Endodermal cell (in vitro differentiated cells): ENCODE measurements around the gene CXCL10. TPM values are rescaled to one million over a fixed set of nuclear protein-coding genes. Genes with fewer than 3 reads are reported as not detected.

Experiments
- DNase-seq: peaks from one replicate; pipeline ENCODE4 v3.0.0-alpha.2; 2017
- H3K27ac ChIP-seq: 2 replicates; pipeline ENCODE4 v1.5.1; 2013; ENCODE audit warnings: mild to moderate bottlenecking, low read depth, low read length, moderate library complexity
- H3K27me3 ChIP-seq: 2 replicates; pipeline ENCODE4 v1.6.1; 2013; ENCODE audit warnings: mild to moderate bottlenecking, low read length, moderate library complexity; ENCODE audit not compliant: insufficient read depth, control insufficient read depth, poor library complexity, severe bottlenecking
- H3K36me3 ChIP-seq: 2 replicates; pipeline ENCODE4 v1.7.0; 2013; ENCODE audit warnings: mild to moderate bottlenecking, low read length, moderate library complexity; ENCODE audit not compliant: control insufficient read depth, insufficient read depth
- H3K4me1 ChIP-seq: one replicate; pipeline ENCODE4 v1.7.0; 2013; ENCODE audit warnings: low read length; ENCODE audit not compliant: control insufficient read depth, insufficient read depth
- H3K4me3 ChIP-seq: 2 replicates; pipeline ENCODE4 v1.5.1; 2013; ENCODE audit warnings: mild to moderate bottlenecking, low read length, moderate library complexity
- H3K9ac ChIP-seq: 2 replicates; pipeline ENCODE4 v1.6.1; 2013; ENCODE audit warnings: mild to moderate bottlenecking, low read length, moderate library complexity; ENCODE audit not compliant: poor library complexity, severe bottlenecking; ENCODE audit errors: extremely low read depth
- H3K9me3 ChIP-seq: 2 replicates; pipeline ENCODE4 v1.6.1; 2013; ENCODE audit warnings: mild to moderate bottlenecking, low read length, moderate library complexity; ENCODE audit not compliant: control insufficient read depth
- H3K27ac Mint-ChIP-seq: 2 replicates; pipeline ENCODE4 v1.8.0; 2020; ENCODE audit warnings: mixed read lengths
- H3K27me3 Mint-ChIP-seq: 2 replicates; pipeline ENCODE4 v1.8.0; 2021; ENCODE audit warnings: mild to moderate bottlenecking, mixed read lengths; ENCODE audit not compliant: insufficient read depth
- H3K36me3 Mint-ChIP-seq: 2 replicates; pipeline ENCODE4 v1.8.0; 2020; ENCODE audit warnings: low read depth, mixed read lengths
- H3K4me1 Mint-ChIP-seq: 2 replicates; pipeline ENCODE4 v1.8.0; 2020; ENCODE audit warnings: mixed read lengths
- H3K4me3 Mint-ChIP-seq: 2 replicates; pipeline ENCODE4 v1.8.0; 2020; ENCODE audit warnings: mild to moderate bottlenecking, moderate library complexity, mixed read lengths
- H3K9me3 Mint-ChIP-seq: 2 replicates; pipeline ENCODE4 v1.8.0; 2020; ENCODE audit warnings: mild to moderate bottlenecking, mixed read lengths
- WGBS, 2 experiments: methylation state at CpG; one replicate each; pipeline versions ENCODE4 v1.1.5 to v1.1.7; 2013; ENCODE audit warnings: missing lambda C conversion rate in 2 of 2, mixed read lengths in 1 of 2; ENCODE audit not compliant: insufficient coverage in 1 of 2, insufficient read length in 1 of 2; 5-methylcytosine and 5-hydroxymethylcytosine counted together
- total RNA-seq, 2 donors: library from RNA; stranded (reverse); fragmentation: NEBNext Ultra II Directional in 1 of 2; extraction: Animal tissue kit (Norgen Biotek cat#: 25700) in 1 of 2; gene quantifications; 2 replicates in 1 of 2; 3 replicates in 1 of 2; pipeline ENCODE4 v1.2.1, GENCODE V29; 2021
- TF ChIP-seq, protein P1 (sequence below): fragments of 200-600 bp; sonication (generic); conservative IDR thresholded peaks from 2 replicates; pipeline ENCODE4 v1.5.0; 2021; ENCODE audit warnings: antibody characterized with exemption, mild to moderate bottlenecking

CXCL10 gene
- total RNA-seq, 2 donors from 2014 or later, result not detected

DNA sequence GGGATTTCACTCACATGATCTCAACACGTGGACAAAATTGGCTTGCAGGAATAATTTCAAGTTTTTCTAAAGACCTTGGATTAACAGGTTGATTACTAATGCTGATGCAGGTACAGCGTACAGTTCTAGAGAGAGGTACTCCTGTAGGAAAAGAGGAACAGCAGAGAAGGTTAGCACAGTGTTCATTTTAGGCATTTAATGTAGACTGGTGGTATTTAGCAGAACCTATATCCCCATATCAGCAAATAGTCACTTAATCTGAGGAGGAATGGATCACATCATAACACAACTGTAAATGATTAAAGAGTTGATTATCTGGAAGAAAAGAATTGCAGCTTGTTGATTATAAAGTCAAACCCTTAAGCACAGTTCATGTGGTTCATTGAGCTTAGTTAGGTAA lies 620 bp downstream of the CXCL10 start:
- H3K27me3 Mint-ChIP-seq, result no peaks in the 10 kb centered on the region
- Histone ChIP-seq H3K9ac (no peak overlapping the region), H3K27ac (no peak overlapping the region), H3K4me3 (no peak overlapping the region), H3K9me3 (no peaks in the 10 kb centered on the region), H3K36me3 (no peaks in the 10 kb centered on the region), H3K27me3 (no peaks in the 10 kb centered on the region), H3K4me1 (no peaks in the 10 kb centered on the region)
- no peaks in the 10 kb centered on the region for H3K9me3 Mint-ChIP-seq
- H3K27ac Mint-ChIP-seq, result no peak overlapping the region
- no peaks in the 10 kb centered on the region for H3K36me3 Mint-ChIP-seq
- 90 to 100% methylated on average over 2 of the region's 2 CpGs for WGBS, 2 experiments
- DNase-seq, result no peak
- TF ChIP-seq, protein P1, sequence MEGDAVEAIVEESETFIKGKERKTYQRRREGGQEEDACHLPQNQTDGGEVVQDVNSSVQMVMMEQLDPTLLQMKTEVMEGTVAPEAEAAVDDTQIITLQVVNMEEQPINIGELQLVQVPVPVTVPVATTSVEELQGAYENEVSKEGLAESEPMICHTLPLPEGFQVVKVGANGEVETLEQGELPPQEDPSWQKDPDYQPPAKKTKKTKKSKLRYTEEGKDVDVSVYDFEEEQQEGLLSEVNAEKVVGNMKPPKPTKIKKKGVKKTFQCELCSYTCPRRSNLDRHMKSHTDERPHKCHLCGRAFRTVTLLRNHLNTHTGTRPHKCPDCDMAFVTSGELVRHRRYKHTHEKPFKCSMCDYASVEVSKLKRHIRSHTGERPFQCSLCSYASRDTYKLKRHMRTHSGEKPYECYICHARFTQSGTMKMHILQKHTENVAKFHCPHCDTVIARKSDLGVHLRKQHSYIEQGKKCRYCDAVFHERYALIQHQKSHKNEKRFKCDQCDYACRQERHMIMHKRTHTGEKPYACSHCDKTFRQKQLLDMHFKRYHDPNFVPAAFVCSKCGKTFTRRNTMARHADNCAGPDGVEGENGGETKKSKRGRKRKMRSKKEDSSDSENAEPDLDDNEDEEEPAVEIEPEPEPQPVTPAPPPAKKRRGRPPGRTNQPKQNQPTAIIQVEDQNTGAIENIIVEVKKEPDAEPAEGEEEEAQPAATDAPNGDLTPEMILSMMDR, result no peak
- H3K4me3 Mint-ChIP-seq, result no peak overlapping the region
- peaks cover 3% of the 10 kb centered on the region for H3K4me1 Mint-ChIP-seq

DNA sequence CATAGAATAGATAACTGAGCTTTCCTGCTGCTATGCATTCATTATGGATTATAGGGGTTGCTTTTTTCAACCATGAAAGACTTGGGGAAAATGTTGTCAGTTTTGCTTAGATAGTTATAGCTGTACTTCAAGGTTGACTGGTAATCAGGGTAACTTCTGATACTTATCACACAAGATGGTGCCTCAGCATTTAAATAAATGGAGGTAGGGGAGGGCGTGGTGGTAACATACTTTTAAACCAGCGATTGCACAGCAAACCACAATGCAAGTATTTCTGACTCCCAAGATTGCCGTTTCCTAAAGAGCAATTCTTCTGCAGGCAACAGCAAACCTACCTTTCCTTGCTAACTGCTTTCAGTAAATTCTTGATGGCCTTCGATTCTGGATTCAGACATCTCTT lies 1.3 kb downstream of the CXCL10 start:
- WGBS, 2 experiments, result 86 to 90% methylated on average over 3 to 4 of the region's 4 CpGs
- H3K4me3 ChIP-seq, result no peak overlapping the region
- H3K36me3 Mint-ChIP-seq, result no peaks in the 10 kb centered on the region

DNA sequence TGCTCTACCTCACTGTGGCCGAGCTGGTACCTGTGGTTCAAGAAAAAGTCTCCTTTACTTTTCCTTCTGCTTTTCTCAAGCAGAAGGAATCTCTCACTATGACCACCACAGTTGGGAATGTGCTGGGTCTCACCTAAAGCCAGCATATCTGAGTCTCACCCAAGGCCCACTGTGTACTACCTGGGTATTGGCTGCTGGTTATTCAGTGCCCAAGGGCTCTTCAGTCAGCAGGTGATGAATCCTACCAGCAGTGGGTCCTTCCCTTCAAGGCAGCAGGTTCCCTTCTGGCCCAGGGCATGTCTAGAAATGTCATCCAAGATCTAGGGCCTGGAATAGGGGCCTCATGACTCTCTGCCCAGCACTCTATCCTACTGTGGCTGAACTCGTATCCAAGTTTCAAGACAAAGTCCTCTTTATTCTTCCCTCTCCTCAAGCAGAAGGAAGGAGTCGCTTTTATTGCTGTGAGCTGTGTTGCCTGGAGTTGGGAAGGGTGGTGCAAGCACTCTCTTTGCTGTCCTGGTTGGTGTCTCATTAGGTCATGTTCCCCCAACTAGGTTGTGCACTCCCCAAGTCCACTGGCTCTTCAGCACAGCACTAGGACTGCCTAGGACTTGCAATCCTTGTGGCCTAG lies 6.1 kb downstream of the CXCL10 start:
- Mint-ChIP-seq H3K4me1 (peaks cover 39% of the 10 kb centered on the region), H3K4me3 (no peak overlapping the region), H3K9me3 (no peaks in the 10 kb centered on the region), H3K27ac (peak overlapping the region; percentile 80), H3K27me3 (no peaks in the 10 kb centered on the region), H3K36me3 (no peaks in the 10 kb centered on the region)
- no peak for DNase-seq
- no peak overlapping the region for H3K9ac ChIP-seq
- H3K27me3 ChIP-seq, result no peaks in the 10 kb centered on the region
- no peaks in the 10 kb centered on the region for H3K9me3 ChIP-seq
- H3K4me1 ChIP-seq, result peaks cover 5% of the 10 kb centered on the region
- 94 to 98% methylated on average over 3 of the region's 3 CpGs for WGBS, 2 experiments
- TF ChIP-seq, protein P1, result no peak
- no peak overlapping the region for H3K27ac ChIP-seq
- H3K36me3 ChIP-seq, result no peaks in the 10 kb centered on the region
- H3K4me3 ChIP-seq, result no peak overlapping the region

More for the DNA sequence above, 1.3 kb downstream of the CXCL10 start:
- H3K4me1 Mint-ChIP-seq, result peaks cover 3% of the 10 kb centered on the region
- H3K9me3 Mint-ChIP-seq, result no peaks in the 10 kb centered on the region
- Histone ChIP-seq H3K27me3 (no peaks in the 10 kb centered on the region), H3K9me3 (no peaks in the 10 kb centered on the region), H3K36me3 (no peaks in the 10 kb centered on the region), H3K4me1 (no peaks in the 10 kb centered on the region), H3K9ac (no peak overlapping the region), H3K27ac (no peak overlapping the region)
- H3K27me3 Mint-ChIP-seq, result no peaks in the 10 kb centered on the region
- no peak for DNase-seq
- no peak overlapping the region for H3K27ac Mint-ChIP-seq
- TF ChIP-seq, protein P1, result no peak
- H3K4me3 Mint-ChIP-seq, result no peak overlapping the region
